Right atrium auricular region (tissue), 2 donors: ENCODE measurements around the gene NPHP4. TPM values are rescaled to one million over a fixed set of nuclear protein-coding genes. Genes with fewer than 3 reads are reported as not detected.

ENCODE experiments used
- DNase-seq: peaks from one replicate; pipeline ENCODE4 v3.0.0-alpha.2; 2019; ENCODE audit warnings: low spot score
- H3K27ac ChIP-seq, 2 donors: fragments of 200-600 bp; sonication (generic); 1 replicate in 1 of 2; 2 replicates in 1 of 2; pipeline ENCODE4 v1.5.1; 2016 to 2019
- H3K27me3 ChIP-seq, 2 donors: fragments of 200-600 bp; sonication (generic); one replicate each; pipeline versions ENCODE4 v1.5.1 to v1.6.0; 2017 to 2019
- H3K36me3 ChIP-seq: fragments of 200-600 bp; sonication (generic); one replicate; pipeline ENCODE4 v1.5.1; 2016
- H3K4me1 ChIP-seq, 2 donors: fragments of 200-600 bp; sonication (generic); one replicate each; pipeline versions ENCODE4 v1.5.1 to v1.6.0; 2017 to 2019
- H3K4me3 ChIP-seq, 2 donors: fragments of 200-600 bp; sonication (generic); 1 replicate in 1 of 2; 2 replicates in 1 of 2; pipeline ENCODE4 v1.5.1; 2017 to 2019; ENCODE audit warnings: mild to moderate bottlenecking in 1 of 2, moderate library complexity in 1 of 2
- H3K9me3 ChIP-seq, 2 donors: fragments of 200-600 bp; sonication (generic); one replicate each; pipeline ENCODE4 v1.5.1; 2019
- CTCF ChIP-seq, 2 donors: fragments of 200-600 bp; sonication (generic); IDR thresholded peaks; one replicate each; pipeline ENCODE4 v1.5.1; 2019; ENCODE audit warnings: antibody characterized with exemption in 2 of 2
- total RNA-seq, 2 donors: library from RNA; depleted of rRNA; stranded (reverse); fragments of >200 nt; gene quantifications; one replicate each; pipeline ENCODE4 v1.1.0, GENCODE V29; 2016

The NPHP4 gene
- total RNA-seq, 2 donors from 2014 or later = 3.0 to 4.3 TPM

- TF ChIP-seq CTCF (IDR thresholded peaks at IDR 0.05) = no peak
- Histone ChIP-seq H3K27me3 (no peaks in the 10 kb centered on the region), H3K4me3 (no peak overlapping the region), H3K27ac (no peak overlapping the region), H3K36me3 (no peaks in the 10 kb centered on the region), H3K4me1 (no peaks in the 10 kb centered on the region), H3K9me3 (no peaks in the 10 kb centered on the region)
- DNase-seq = no peak
These were observed 149.5 kb downstream of the NPHP4 start for GRCh38 chr1:5842679-5843078.

- no peak for DNase-seq
- Histone ChIP-seq H3K36me3 (no peaks in the 10 kb centered on the region), H3K27ac (no peak overlapping the region), H3K9me3 (no peaks in the 10 kb centered on the region), H3K27me3 (no peaks in the 10 kb centered on the region), H3K4me1 (no peaks in the 10 kb centered on the region), H3K4me3 (no peak overlapping the region)
- TF ChIP-seq CTCF (IDR thresholded peaks at IDR 0.05) = no peak
These were observed 151.6 kb downstream of the NPHP4 start for GRCh38 chr1:5840551-5841001.

GRCh38 chr1:5839881-5840550 is 152.2 kb downstream of the NPHP4 start:
- no peaks in the 10 kb centered on the region for H3K36me3 ChIP-seq
- H3K4me3 ChIP-seq = no peak overlapping the region
- no peaks in the 10 kb centered on the region for H3K9me3 ChIP-seq
- no peak for DNase-seq
- no peak overlapping the region for H3K27ac ChIP-seq
- no peak for TF ChIP-seq CTCF (IDR thresholded peaks at IDR 0.05)
- no peaks in the 10 kb centered on the region for H3K4me1 ChIP-seq
- no peaks in the 10 kb centered on the region for H3K27me3 ChIP-seq

- DNase-seq = no peak
- H3K4me3 ChIP-seq = no peak overlapping the region
- H3K36me3 ChIP-seq = no peaks in the 10 kb centered on the region
- H3K4me1 ChIP-seq = no peaks in the 10 kb centered on the region
- H3K27me3 ChIP-seq = no peaks in the 10 kb centered on the region
- H3K9me3 ChIP-seq = no peaks in the 10 kb centered on the region
- no peak for TF ChIP-seq CTCF (IDR thresholded peaks at IDR 0.05)
- no peak overlapping the region for H3K27ac ChIP-seq
These were observed 152.9 kb downstream of the NPHP4 start for GRCh38 chr1:5839161-5839880.

GRCh38 chr1:5837976-5838653 is 154.1 kb downstream of the NPHP4 start:
- Histone ChIP-seq H3K4me1 (no peaks in the 10 kb centered on the region), H3K27me3 (no peaks in the 10 kb centered on the region), H3K4me3 (no peak overlapping the region), H3K27ac (no peak overlapping the region), H3K9me3 (no peaks in the 10 kb centered on the region), H3K36me3 (no peaks in the 10 kb centered on the region)
- TF ChIP-seq CTCF (IDR thresholded peaks at IDR 0.05) = no peak
- DNase-seq = no peak
